LNCaP clone FGC (cell line): ENCODE data around the gene CBFB.

Source experiments
- DNase-seq: peaks from one replicate; pipeline ENCODE4 v3.0.0-alpha.2; 2011; ENCODE audit warnings: low read depth
- H3K4me3 ChIP-seq: 2 replicates; pipeline ENCODE4 v1.5.1; 2011; ENCODE audit warnings: mild to moderate bottlenecking, low read depth, low read length, control low read depth
- CTCF ChIP-seq: IDR thresholded peaks from 2 replicates; pipeline ENCODE4 v1.5.1; 2012; ENCODE audit warnings: mild to moderate bottlenecking; ENCODE audit not compliant: control insufficient read depth, insufficient read depth; ENCODE audit errors: extremely low read depth

Gene CBFB

GRCh38 chr16:67089101-67089500, 60.2 kb downstream of the CBFB start:
- no peak for TF ChIP-seq CTCF
- no peak for DNase-seq
- no peak overlapping the region for H3K4me3 ChIP-seq

- no peak overlapping the region for H3K4me3 ChIP-seq
- no peak for DNase-seq
- TF ChIP-seq CTCF = no peak
Measured at GRCh38 chr16:67091906-67092566, 63.1 kb downstream of the CBFB start.

GRCh38 chr16:67093098-67093726, 64.3 kb downstream of the CBFB start:
- H3K4me3 ChIP-seq = no peak overlapping the region
- no peak for TF ChIP-seq CTCF
- no peak for DNase-seq

GRCh38 chr16:67098599-67098998, 69.7 kb downstream of the CBFB start:
- no peak for TF ChIP-seq CTCF
- DNase-seq = no peak
- H3K4me3 ChIP-seq = no peak overlapping the region

GRCh38 chr16:67100569-67101310, 71.8 kb downstream of the CBFB start:
- DNase-seq = no peak
- peak; percentile 26 for TF ChIP-seq CTCF
- no peak overlapping the region for H3K4me3 ChIP-seq

GRCh38 chr16:67101311-67102082, 72.5 kb downstream of the CBFB start:
- no peak overlapping the region for H3K4me3 ChIP-seq
- no peak for DNase-seq
- TF ChIP-seq CTCF = no peak
